ENCODE measurements around the gene HPRT1. TPM values are rescaled to one million over a fixed set of nuclear protein-coding genes. Genes with fewer than 3 reads are reported as not detected.
"Not testable (repeated sequence)": the region's sequence is repeated elsewhere in the genome, so short reads cannot be mapped to it uniquely, and the experiment has no call there.

The HPRT1 gene
- total RNA-seq, 1 donor from 2014 or later: 10.5 TPM

- DNase-seq (ENCODE audit: low spot score): no peak
- Mint-ChIP-seq H3K27ac (ENCODE audit: unreplicated experiment) (no peak overlapping the region), H3K36me3 (ENCODE audit: low read depth, unreplicated experiment) (no peaks in the 10 kb centered on the region), H3K9me3 (ENCODE audit: unreplicated experiment) (no peaks in the 10 kb centered on the region), H3K27me3 (ENCODE audit: unreplicated experiment) (no peaks in the 10 kb centered on the region), H3K4me3 (ENCODE audit: unreplicated experiment) (no peak overlapping the region), H3K4me1 (ENCODE audit: unreplicated experiment) (no peaks in the 10 kb centered on the region)
- TF ChIP-seq CTCF (IDR thresholded peaks at IDR 0.05; ENCODE audit: unreplicated experiment): no peak
Observed at GRCh38 chrX:134457708-134458107, 2.3 kb upstream of the HPRT1 start.

GRCh38 chrX:134459683-134460004 lies 321 bp upstream of the HPRT1 start:
- Mint-ChIP-seq H3K27me3 (ENCODE audit: unreplicated experiment) (no peaks in the 10 kb centered on the region), H3K9me3 (ENCODE audit: unreplicated experiment) (no peaks in the 10 kb centered on the region), H3K4me3 (ENCODE audit: unreplicated experiment) (peak overlapping the region; percentile 79), H3K27ac (ENCODE audit: unreplicated experiment) (peak overlapping the region; percentile 48), H3K4me1 (ENCODE audit: unreplicated experiment) (no peaks in the 10 kb centered on the region), H3K36me3 (ENCODE audit: low read depth, unreplicated experiment) (no peaks in the 10 kb centered on the region)
- peak; percentile 2 for DNase-seq (ENCODE audit: low spot score)
- TF ChIP-seq CTCF (IDR thresholded peaks at IDR 0.05; ENCODE audit: unreplicated experiment): no peak

GRCh38 chrX:134460862-134461220 lies 876 bp downstream of the HPRT1 start:
- no peak for TF ChIP-seq CTCF (IDR thresholded peaks at IDR 0.05; ENCODE audit: unreplicated experiment)

GRCh38 chrX:134461437-134461836 lies 1.5 kb downstream of the HPRT1 start:
- DNase-seq (ENCODE audit: low spot score): no peak
- no peak for TF ChIP-seq CTCF (IDR thresholded peaks at IDR 0.05; ENCODE audit: unreplicated experiment)
- Mint-ChIP-seq H3K9me3 (ENCODE audit: unreplicated experiment) (no peaks in the 10 kb centered on the region), H3K36me3 (ENCODE audit: low read depth, unreplicated experiment) (no peaks in the 10 kb centered on the region), H3K4me3 (ENCODE audit: unreplicated experiment) (peak overlapping the region; percentile 90), H3K4me1 (ENCODE audit: unreplicated experiment) (no peaks in the 10 kb centered on the region), H3K27ac (ENCODE audit: unreplicated experiment) (no peak overlapping the region), H3K27me3 (ENCODE audit: unreplicated experiment) (no peaks in the 10 kb centered on the region)

More at GRCh38 chrX:134460862-134461220, 876 bp downstream of the HPRT1 start:
- no peaks in the 10 kb centered on the region for H3K4me1 Mint-ChIP-seq (ENCODE audit: unreplicated experiment)
- H3K36me3 Mint-ChIP-seq (ENCODE audit: low read depth, unreplicated experiment): no peaks in the 10 kb centered on the region
- no peaks in the 10 kb centered on the region for H3K9me3 Mint-ChIP-seq (ENCODE audit: unreplicated experiment)
- no peaks in the 10 kb centered on the region for H3K27me3 Mint-ChIP-seq (ENCODE audit: unreplicated experiment)
- H3K27ac Mint-ChIP-seq (ENCODE audit: unreplicated experiment): no peak overlapping the region
- DNase-seq (ENCODE audit: low spot score): no peak
- H3K4me3 Mint-ChIP-seq (ENCODE audit: unreplicated experiment): peak overlapping the region; percentile 90

- no peak for TF ChIP-seq CTCF (IDR thresholded peaks at IDR 0.05; ENCODE audit: unreplicated experiment)
- no peak for DNase-seq (ENCODE audit: low spot score)
- no peaks in the 10 kb centered on the region for H3K36me3 Mint-ChIP-seq (ENCODE audit: low read depth, unreplicated experiment)
- no peak overlapping the region for H3K4me3 Mint-ChIP-seq (ENCODE audit: unreplicated experiment)
- H3K27ac Mint-ChIP-seq (ENCODE audit: unreplicated experiment): no peak overlapping the region
- no peaks in the 10 kb centered on the region for H3K4me1 Mint-ChIP-seq (ENCODE audit: unreplicated experiment)
- no peaks in the 10 kb centered on the region for H3K27me3 Mint-ChIP-seq (ENCODE audit: unreplicated experiment)
- no peaks in the 10 kb centered on the region for H3K9me3 Mint-ChIP-seq (ENCODE audit: unreplicated experiment)
Observed at GRCh38 chrX:134462927-134463326, 3.0 kb downstream of the HPRT1 start.

GRCh38 chrX:134464453-134464852 lies 4.5 kb downstream of the HPRT1 start:
- H3K27me3 Mint-ChIP-seq (ENCODE audit: unreplicated experiment); H3K9me3 Mint-ChIP-seq (ENCODE audit: unreplicated experiment); H3K27ac Mint-ChIP-seq (ENCODE audit: unreplicated experiment); DNase-seq (ENCODE audit: low spot score); H3K4me1 Mint-ChIP-seq (ENCODE audit: unreplicated experiment); H3K4me3 Mint-ChIP-seq (ENCODE audit: unreplicated experiment); H3K36me3 Mint-ChIP-seq (ENCODE audit: low read depth, unreplicated experiment): not testable (repeated sequence)

All from endothelial cell (in vitro differentiated cells).